SH-SY5Y (cell line): ENCODE data around the gene MTUS2.

Experiments
- GATA2 ChIP-seq: IDR thresholded peaks from 2 replicates; pipeline ENCODE4 v1.6.1; 2011; ENCODE audit warnings: mild to moderate bottlenecking, low read depth, low read length
- GATA3 ChIP-seq: IDR thresholded peaks from 2 replicates; pipeline ENCODE4 v1.6.1; 2011; ENCODE audit warnings: low read depth, mild to moderate bottlenecking, low read length, moderate library complexity

- no peak for TF ChIP-seq GATA2
- TF ChIP-seq GATA3: no peak
These were observed 279.8 kb downstream of the MTUS2 start for GRCh38 chr13:29099781-29100406.
